NCI-H345 treated with DMSO at 0.1 percent for 48 hours (cell line): ENCODE data around the gene TRAM2.

ENCODE experiments used
- DNase-seq: peaks from one replicate; lab custom pipeline; 2025; ENCODE audit not compliant: unreplicated experiment; lab: John Stamatoyannopoulos, UW

TRAM2 gene

GRCh38 chr6:52570291-52570700 is 6.6 kb downstream of the TRAM2 start:
- DNase-seq = no peak

- DNase-seq = no peak
Measured at GRCh38 chr6:52568320-52568719, 8.5 kb downstream of the TRAM2 start.

DNA sequence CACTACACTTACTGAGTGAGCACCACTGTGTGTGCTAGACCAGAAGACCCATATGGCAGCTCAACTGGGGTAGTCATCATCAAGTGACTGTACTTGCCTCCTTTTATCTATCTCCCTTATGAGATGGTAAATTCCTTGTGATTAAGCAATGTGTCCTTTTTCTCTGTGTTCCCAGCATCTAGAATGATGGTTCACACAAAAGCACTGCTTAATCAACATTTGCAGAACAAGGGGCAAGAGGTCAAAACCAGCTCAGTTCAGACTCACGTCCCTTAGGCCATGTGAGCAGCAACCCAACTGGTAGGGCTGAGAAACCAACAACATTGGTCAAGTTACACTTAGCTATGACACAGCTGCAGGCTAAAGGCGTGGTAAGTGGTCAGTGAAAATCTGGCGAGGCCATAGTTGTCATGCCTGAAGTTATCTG is 10.0 kb downstream of the TRAM2 start:
- DNase-seq = no peak

- no peak for DNase-seq
Measured at GRCh38 chr6:52566201-52566600, 10.7 kb downstream of the TRAM2 start.

- no peak for DNase-seq
Measured at GRCh38 chr6:52564856-52565255, 12.0 kb downstream of the TRAM2 start.

DNA sequence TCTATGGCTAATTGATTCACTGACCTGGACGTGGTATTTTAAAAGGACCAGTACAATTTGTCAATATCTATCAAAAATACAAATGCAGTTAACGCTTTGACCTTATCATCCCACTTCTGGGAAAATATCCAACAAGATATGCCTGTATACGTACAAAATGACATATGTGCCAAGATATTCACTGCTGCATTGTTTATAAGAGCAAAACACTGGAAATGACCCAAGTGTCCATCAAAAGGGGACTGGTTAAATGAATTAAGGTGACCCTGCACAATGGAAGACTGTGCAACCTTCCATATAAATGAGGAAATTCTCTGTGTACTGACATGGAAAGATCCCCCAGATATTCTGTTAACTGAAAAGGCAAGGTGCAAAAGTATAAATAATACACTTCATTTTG is 13.9 kb downstream of the TRAM2 start:
- no peak for DNase-seq

DNA sequence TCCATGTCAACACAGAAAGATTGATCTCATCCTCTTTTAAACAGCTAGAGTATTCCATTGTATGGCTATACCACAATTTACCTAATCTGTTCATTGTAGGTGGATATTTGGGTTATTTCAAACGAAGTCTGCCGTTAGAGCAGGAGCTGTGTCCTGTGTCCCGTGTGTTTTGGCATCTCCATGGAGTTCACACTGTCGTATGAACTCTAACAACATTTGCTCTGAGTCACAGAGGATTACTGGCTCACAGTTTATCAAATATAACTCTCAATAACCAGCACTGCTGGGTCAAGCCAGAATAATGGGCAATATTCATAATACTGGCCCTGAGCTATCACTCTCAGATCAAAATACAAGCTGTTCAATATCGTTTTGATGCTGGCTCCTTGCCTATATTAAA is 16.4 kb downstream of the TRAM2 start:
- no peak for DNase-seq

- no peak for DNase-seq
Measured at GRCh38 chr6:52558266-52559000, 18.4 kb downstream of the TRAM2 start.

DNA sequence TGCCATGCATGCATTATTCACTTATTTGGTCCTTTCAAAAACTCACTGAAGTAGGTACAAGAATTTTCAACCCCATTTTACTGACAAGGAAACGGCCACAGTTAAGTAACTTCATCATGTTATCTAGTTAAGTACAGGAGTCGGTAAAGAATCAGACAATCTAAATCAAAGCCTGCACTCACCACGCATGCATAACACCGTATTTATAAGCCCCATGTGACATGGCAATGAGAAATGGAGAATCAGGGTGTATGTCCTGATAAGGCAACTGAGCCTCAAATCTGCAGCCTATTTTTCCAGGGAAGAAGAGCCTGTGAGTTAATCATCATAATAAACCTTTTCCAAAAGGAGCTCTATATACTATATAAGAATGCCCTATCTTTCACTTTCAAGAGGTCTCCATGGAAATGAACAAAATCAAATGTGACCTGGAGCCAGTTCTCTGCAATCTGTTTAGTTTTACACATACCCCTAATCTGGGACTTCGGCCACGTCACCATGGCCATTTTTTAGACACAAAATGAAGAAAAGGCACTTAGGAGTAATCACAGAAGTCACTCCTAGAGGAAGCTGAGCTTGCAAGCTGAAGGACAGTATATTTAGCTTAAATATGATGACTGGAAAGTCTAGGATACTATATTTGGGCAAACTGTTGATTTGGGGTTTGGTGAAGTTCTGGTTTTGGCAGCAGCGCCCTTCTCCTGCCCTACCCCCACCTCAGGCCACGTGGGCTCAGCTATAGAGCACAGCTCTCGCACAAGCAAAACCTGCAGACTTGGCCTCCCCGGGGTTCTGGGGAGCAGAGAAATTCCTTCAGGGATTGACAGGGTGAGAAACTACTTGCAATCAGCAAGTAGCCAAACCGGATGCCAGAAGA is 19.2 kb downstream of the TRAM2 start:
- no peak for DNase-seq

GRCh38 chr6:52555518-52556233 is 21.2 kb downstream of the TRAM2 start:
- DNase-seq = no peak

GRCh38 chr6:52554684-52555280 is 22.1 kb downstream of the TRAM2 start:
- no peak for DNase-seq

- no peak for DNase-seq
Measured at GRCh38 chr6:52553719-52554118, 23.1 kb downstream of the TRAM2 start.

DNA sequence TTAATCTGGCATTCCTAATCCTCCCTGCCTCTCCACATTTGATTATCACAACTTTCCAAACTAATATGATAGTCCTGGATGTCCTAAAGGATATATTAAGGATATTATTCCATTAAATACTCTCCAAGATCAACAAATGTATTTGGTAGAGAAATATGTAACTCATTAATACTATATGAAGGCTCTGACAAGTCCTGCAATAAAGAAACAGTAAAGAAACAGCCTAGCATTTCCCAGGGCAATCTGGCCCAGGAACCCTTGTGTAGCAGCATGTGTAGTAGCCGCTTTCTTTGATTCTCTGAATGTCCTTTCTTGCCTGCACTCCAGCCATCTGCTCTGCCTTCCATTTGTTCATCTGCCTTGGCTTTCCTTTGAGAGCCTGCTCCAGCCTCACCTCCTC is 23.7 kb downstream of the TRAM2 start:
- DNase-seq = no peak

DNA sequence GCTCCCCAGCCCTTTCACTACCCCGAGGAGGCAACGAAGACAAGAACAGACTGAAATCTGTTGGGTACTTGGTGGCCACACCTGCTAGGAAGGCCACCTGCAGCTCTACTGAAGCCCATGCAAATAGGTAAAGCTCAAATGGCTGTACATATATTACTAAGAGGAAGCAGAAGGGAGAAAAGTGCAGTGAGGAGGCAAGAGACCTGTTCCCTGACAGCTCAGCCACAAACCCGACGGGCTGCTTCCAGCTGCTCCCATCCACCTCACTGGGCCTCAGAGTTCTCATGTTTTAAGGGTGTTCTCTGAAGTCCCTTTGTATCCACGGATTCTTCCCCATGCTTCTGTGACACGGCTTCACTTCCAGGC is 24.6 kb downstream of the TRAM2 start:
- DNase-seq = no peak

- DNase-seq = peak; percentile 95
Measured at GRCh38 chr6:52551483-52552277, 25.2 kb downstream of the TRAM2 start.

- DNase-seq = no peak
Measured at GRCh38 chr6:52550870-52551269, 26.0 kb downstream of the TRAM2 start.

- DNase-seq = no peak
Measured at GRCh38 chr6:52550014-52550575, 26.8 kb downstream of the TRAM2 start.

- no peak for DNase-seq
Measured at GRCh38 chr6:52549428-52549827, 27.4 kb downstream of the TRAM2 start.

DNA sequence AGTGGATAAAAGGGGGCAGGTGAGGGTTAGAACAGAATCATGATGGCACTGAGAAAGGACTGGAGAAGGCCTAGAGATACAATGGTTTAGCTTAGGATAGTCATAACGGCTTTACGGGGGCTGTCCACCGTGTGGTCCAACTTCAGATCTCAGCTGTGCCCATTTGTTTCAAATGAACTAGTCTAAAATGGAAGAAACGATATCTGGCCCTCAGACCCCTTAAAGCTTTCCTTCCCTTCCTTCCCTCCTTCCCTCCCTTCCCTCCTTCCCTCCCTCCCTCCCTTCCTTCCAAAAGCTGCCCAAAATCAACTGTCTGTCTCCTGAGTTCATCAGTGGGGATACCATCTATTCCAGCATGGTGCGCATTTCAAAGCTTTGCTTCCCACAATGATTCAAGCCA is 27.9 kb downstream of the TRAM2 start:
- no peak for DNase-seq

- no peak for DNase-seq
Measured at GRCh38 chr6:52548353-52548713, 28.5 kb downstream of the TRAM2 start.
